ENCODE data around the gene ECEL1. TPM values are rescaled to one million over a fixed set of nuclear protein-coding genes. Genes with fewer than 3 reads are reported as not detected.

Gene ECEL1
- total RNA-seq, 1 donor from 2014 or later: 14.9 TPM

GRCh38 chr2:232532419-232532818 lies 44.8 kb upstream of the ECEL1 start:
- no peak for DNase-seq (ENCODE audit: low spot score in 2 of 2)
- Histone ChIP-seq H3K4me1 (no peaks in the 10 kb centered on the region), H3K4me3 (no peak overlapping the region), H3K9me3 (no peaks in the 10 kb centered on the region), H3K27ac (no peak overlapping the region), H3K27me3 (no peaks in the 10 kb centered on the region), H3K36me3 (no peaks in the 10 kb centered on the region)
- TF ChIP-seq CTCF (IDR thresholded peaks at IDR 0.05): no peak
- intact Hi-C loops (cut with DNase I): no loop called here

- H3K36me3 ChIP-seq: no peaks in the 10 kb centered on the region
- no peaks in the 10 kb centered on the region for H3K27me3 ChIP-seq
- DNase-seq (ENCODE audit: low spot score in 2 of 2): no peak
- H3K4me1 ChIP-seq: no peaks in the 10 kb centered on the region
- TF ChIP-seq CTCF (IDR thresholded peaks at IDR 0.05): no peak
- H3K9me3 ChIP-seq: no peaks in the 10 kb centered on the region
- no peak overlapping the region for H3K4me3 ChIP-seq
- no peak overlapping the region for H3K27ac ChIP-seq
- intact Hi-C loops (cut with DNase I): no loop called here
These were observed 43.1 kb upstream of the ECEL1 start for GRCh38 chr2:232530626-232531260.

GRCh38 chr2:232529806-232530547 lies 42.3 kb upstream of the ECEL1 start:
- intact Hi-C loops (cut with DNase I): loop anchor here (10.0 kb wide), 1 partner anchor 605 kb away; the partner anchor contains the start of gene NPPC
- DNase-seq (ENCODE audit: low spot score in 2 of 2): no peak
- Histone ChIP-seq H3K4me1 (no peaks in the 10 kb centered on the region), H3K9me3 (no peaks in the 10 kb centered on the region), H3K36me3 (no peaks in the 10 kb centered on the region), H3K27me3 (no peaks in the 10 kb centered on the region), H3K27ac (no peak overlapping the region), H3K4me3 (no peak overlapping the region)
- TF ChIP-seq CTCF (IDR thresholded peaks at IDR 0.05): no peak

GRCh38 chr2:232528746-232529460 lies 41.3 kb upstream of the ECEL1 start:
- Histone ChIP-seq H3K27me3 (peaks cover 3% of the 10 kb centered on the region), H3K4me3 (no peak overlapping the region), H3K4me1 (peaks cover 3% of the 10 kb centered on the region in 2 donors), H3K27ac (no peak overlapping the region), H3K9me3 (no peaks in the 10 kb centered on the region), H3K36me3 (no peaks in the 10 kb centered on the region)
- no peak for TF ChIP-seq CTCF (IDR thresholded peaks at IDR 0.05)
- intact Hi-C loops (cut with DNase I): loop anchor here (10.0 kb wide), 1 partner anchor 604 kb away; the partner anchor contains the start of gene NPPC
- DNase-seq (ENCODE audit: low spot score in 2 of 2): no peak

GRCh38 chr2:232527905-232528470 lies 40.4 kb upstream of the ECEL1 start:
- Histone ChIP-seq H3K36me3 (no peaks in the 10 kb centered on the region), H3K4me1 (peaks cover 9 to 10% of the 10 kb centered on the region in 2 donors), H3K4me3 (no peak overlapping the region), H3K27ac (no peak overlapping the region), H3K27me3 (peaks cover 12% of the 10 kb centered on the region), H3K9me3 (no peaks in the 10 kb centered on the region)
- no peak for DNase-seq (ENCODE audit: low spot score in 2 of 2)
- intact Hi-C loops (cut with DNase I): loop anchor here (10.0 kb wide), 1 partner anchor 603 kb away; the partner anchor contains the start of gene NPPC
- TF ChIP-seq CTCF (IDR thresholded peaks at IDR 0.05): no peak

All from ascending aorta (tissue), 2 donors.